H9 (cell line): Measurements from ENCODE around the gene KLLN. TPM values are rescaled to one million over a fixed set of nuclear protein-coding genes. Genes with fewer than 3 reads are reported as not detected.
"Not testable (repeated sequence)": the region's sequence is repeated elsewhere in the genome, so short reads cannot be mapped to it uniquely, and the experiment has no call there.

ENCODE experiments used
- DNase-seq: peaks from one replicate; pipeline ENCODE4 v3.0.0-alpha.2; 2017
- H2AFZ ChIP-seq: one replicate; pipeline ENCODE4 v1.6.1; 2013; ENCODE audit warnings: mild to moderate bottlenecking, low read length, control low read depth, moderate library complexity
- H2AK5ac ChIP-seq: 2 replicates; pipeline ENCODE4 v1.6.1; 2013; ENCODE audit warnings: low read length, control low read depth, mixed read lengths; ENCODE audit not compliant: insufficient read length
- H2BK120ac ChIP-seq: one replicate; pipeline ENCODE4 v1.6.1; 2013; ENCODE audit warnings: low read depth, mild to moderate bottlenecking, low read length, control low read depth, inconsistent platforms; ENCODE audit not compliant: poor library complexity, severe bottlenecking
- H2BK12ac ChIP-seq: 2 replicates; pipeline ENCODE4 v1.6.1; 2013; ENCODE audit warnings: low read length, control low read depth, mixed read lengths, low read depth; ENCODE audit not compliant: insufficient read length
- H2BK15ac ChIP-seq: 2 replicates; pipeline ENCODE4 v1.6.1; 2013; ENCODE audit warnings: low read depth, low read length, control low read depth
- H2BK20ac ChIP-seq: one replicate; pipeline ENCODE4 v1.6.1; 2013; ENCODE audit warnings: low read depth, mild to moderate bottlenecking, low read length, control low read depth, inconsistent platforms; ENCODE audit not compliant: poor library complexity, severe bottlenecking
- H2BK5ac ChIP-seq: 2 replicates; pipeline ENCODE4 v1.6.1; 2013; ENCODE audit warnings: low read length, control low read depth, mixed read lengths; ENCODE audit not compliant: insufficient read length
- H3K14ac ChIP-seq: 2 replicates; pipeline ENCODE4 v1.6.1; 2013; ENCODE audit warnings: low read length, control low read depth; ENCODE audit not compliant: insufficient read depth
- H3K18ac ChIP-seq: 2 replicates; pipeline ENCODE4 v1.6.1; 2013; ENCODE audit warnings: low read depth, mild to moderate bottlenecking, mixed read lengths, low read length, control low read depth; ENCODE audit not compliant: insufficient read length
- H3K23ac ChIP-seq: 2 replicates; pipeline ENCODE4 v1.6.1; 2013; ENCODE audit warnings: low read length, control low read depth, mixed read lengths, low read depth; ENCODE audit not compliant: insufficient read length
- H3K23me2 ChIP-seq: 2 replicates; pipeline ENCODE4 v1.6.1; 2013; ENCODE audit warnings: low read depth, mild to moderate bottlenecking, mixed read lengths, low read length, control low read depth; ENCODE audit not compliant: insufficient read length, poor library complexity, severe bottlenecking
- H3K27ac ChIP-seq: 2 replicates; pipeline ENCODE4 v1.5.1; 2013; ENCODE audit warnings: low read length, control low read depth, mixed read lengths, low read depth; ENCODE audit not compliant: insufficient read length
- H3K27me3 ChIP-seq: 2 replicates; pipeline ENCODE4 v1.6.1; 2013; ENCODE audit warnings: low read length, control low read depth, inconsistent platforms; ENCODE audit not compliant: insufficient read depth
- H3K4ac ChIP-seq: 2 replicates; pipeline ENCODE4 v1.6.1; 2013; ENCODE audit warnings: low read depth, mild to moderate bottlenecking, control low read depth, inconsistent platforms, low read length, moderate library complexity
- H3K4me1 ChIP-seq: 2 replicates; pipeline ENCODE4 v1.6.1; 2013; ENCODE audit warnings: low read length, control low read depth, inconsistent platforms; ENCODE audit not compliant: insufficient read depth
- H3K4me2 ChIP-seq: 2 replicates; pipeline ENCODE4 v1.6.1; 2013; ENCODE audit warnings: low read length, control low read depth, mixed read lengths; ENCODE audit not compliant: insufficient read length, insufficient read depth
- H3K56ac ChIP-seq: 2 replicates; pipeline ENCODE4 v1.6.1; 2013; ENCODE audit warnings: low read depth, mild to moderate bottlenecking, mixed read lengths, low read length, control low read depth; ENCODE audit not compliant: insufficient read length
- H3K79me1 ChIP-seq: 2 replicates; pipeline ENCODE4 v1.6.1; 2013; ENCODE audit warnings: low read depth, mild to moderate bottlenecking, moderate library complexity, low read length, control low read depth, inconsistent platforms; ENCODE audit not compliant: insufficient read depth, poor library complexity, severe bottlenecking
- H3K79me2 ChIP-seq: 2 replicates; pipeline ENCODE4 v1.6.1; 2013; ENCODE audit warnings: low read length, control low read depth, inconsistent platforms; ENCODE audit not compliant: insufficient read depth
- H3K9ac ChIP-seq: 2 replicates; pipeline ENCODE4 v1.6.1; 2013; ENCODE audit warnings: low read length, control low read depth, mixed read lengths; ENCODE audit not compliant: insufficient read length; ENCODE audit errors: extremely low read depth
- H3K9me3 ChIP-seq: one replicate; pipeline ENCODE4 v1.6.1; 2013; ENCODE audit warnings: low read depth, low read length, inconsistent platforms; ENCODE audit not compliant: control insufficient read depth
- H3T11ph ChIP-seq: one replicate; pipeline ENCODE4 v1.6.1; 2013; ENCODE audit warnings: mild to moderate bottlenecking, low read length, control low read depth, inconsistent platforms
- H4K20me1 ChIP-seq: one replicate; pipeline ENCODE4 v1.6.1; 2013; ENCODE audit not compliant: control insufficient read depth, insufficient read length, insufficient read depth
- H4K5ac ChIP-seq: 2 replicates; pipeline ENCODE4 v1.6.1; 2013; ENCODE audit warnings: low read depth, mild to moderate bottlenecking, mixed read lengths, low read length, control low read depth; ENCODE audit not compliant: insufficient read length
- H4K8ac ChIP-seq: replicated peaks from 2 replicates; pipeline ENCODE4 v1.6.1; 2013; ENCODE audit warnings: low read length, control low read depth, mixed read lengths, low read depth; ENCODE audit not compliant: insufficient read length
- H4K91ac ChIP-seq: 2 replicates; pipeline ENCODE4 v1.6.1; 2013; ENCODE audit warnings: low read depth, mild to moderate bottlenecking, moderate library complexity, mixed read lengths, low read length, control low read depth; ENCODE audit not compliant: insufficient read length
- H3K27ac Mint-ChIP-seq, 3 experiments: 2 replicates in 2 of 3; 3 replicates in 1 of 3; pipeline ENCODE4 v1.8.0; 2020 to 2021; ENCODE audit warnings: mixed read lengths in 3 of 3, mild to moderate bottlenecking in 1 of 3, moderate library complexity in 1 of 3
- H3K27me3 Mint-ChIP-seq: 2 replicates; pipeline ENCODE4 v1.8.0; 2021; ENCODE audit warnings: low read depth, mild to moderate bottlenecking, moderate library complexity, mixed read lengths
- H3K36me3 Mint-ChIP-seq, 3 experiments: 2 replicates in 2 of 3; 3 replicates in 1 of 3; pipeline ENCODE4 v1.8.0; 2020 to 2021; ENCODE audit warnings: low read depth in 3 of 3, mixed read lengths in 3 of 3; ENCODE audit not compliant: insufficient read depth in 1 of 3
- H3K4me1 Mint-ChIP-seq, 2 experiments: 2 replicates each; pipeline ENCODE4 v1.8.0; 2020; ENCODE audit warnings: mixed read lengths in 2 of 2
- H3K4me3 Mint-ChIP-seq, 2 experiments: 2 replicates in 1 of 2; 3 replicates in 1 of 2; pipeline ENCODE4 v1.8.0; 2020 to 2021; ENCODE audit warnings: mild to moderate bottlenecking in 2 of 2, mixed read lengths in 2 of 2, moderate library complexity in 1 of 2
- H3K9me3 Mint-ChIP-seq, 2 experiments: 2 replicates in 1 of 2; 3 replicates in 1 of 2; pipeline ENCODE4 v1.8.0; 2020; ENCODE audit warnings: mild to moderate bottlenecking in 2 of 2, mixed read lengths in 2 of 2, moderate library complexity in 1 of 2
- WGBS: extraction: QIAGEN DNeasy Blood & Tissue Kit; methylation state at CpG from one replicate; pipeline ENCODE4 v1.1.7; 2013; ENCODE audit warnings: missing lambda C conversion rate, low lambda C conversion rate, mixed read lengths; ENCODE audit not compliant: insufficient read length; ENCODE audit errors: extremely low coverage; 5-methylcytosine and 5-hydroxymethylcytosine counted together
- total RNA-seq: library from RNA; stranded (reverse); gene quantifications from 2 replicates; pipeline ENCODE4 v1.2.1, GENCODE V29; 2021

The KLLN gene
- total RNA-seq, 1 experiment from 2014 or later: 0.79 TPM

DNA sequence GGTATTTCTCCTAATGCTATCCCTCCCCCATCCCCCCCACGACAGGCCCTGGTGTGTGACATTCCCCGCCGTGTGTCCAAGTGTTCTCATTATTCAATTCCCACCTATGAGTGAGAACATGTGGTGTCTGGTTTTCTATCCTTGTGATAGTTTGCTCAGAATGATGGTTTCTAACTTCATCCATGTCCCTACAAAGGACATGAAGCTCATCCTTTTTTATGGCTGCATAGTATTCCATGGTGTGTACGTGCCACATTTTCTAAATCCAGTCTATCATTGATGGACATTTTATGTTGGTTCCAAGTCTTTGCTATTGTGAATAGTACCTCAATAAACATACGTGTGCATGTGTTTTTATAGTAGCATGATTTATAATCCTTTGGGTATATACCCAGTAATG lies 8.1 kb downstream of the KLLN start:
- not testable (repeated sequence) for DNase-seq, H3K4ac ChIP-seq, H2AK5ac ChIP-seq, H2BK15ac ChIP-seq, H4K8ac ChIP-seq, H3K4me1 ChIP-seq, H3K4me2 ChIP-seq, H3K36me3 Mint-ChIP-seq, H2BK120ac ChIP-seq, H2BK5ac ChIP-seq, H3K27ac ChIP-seq, H3K79me1 ChIP-seq, H3K9ac ChIP-seq, H3K9me3 ChIP-seq, H3K56ac ChIP-seq, H3K27ac Mint-ChIP-seq, H3K18ac ChIP-seq, H3K14ac ChIP-seq, H2AFZ ChIP-seq, H3K23me2 ChIP-seq, H3K79me2 ChIP-seq, H3K27me3 ChIP-seq, H3K23ac ChIP-seq, H4K91ac ChIP-seq, H3K9me3 Mint-ChIP-seq, H3K27me3 Mint-ChIP-seq, H3T11ph ChIP-seq, H2BK20ac ChIP-seq, H2BK12ac ChIP-seq, H3K4me3 Mint-ChIP-seq, H4K20me1 ChIP-seq, H4K5ac ChIP-seq
- WGBS: no CpG with 5 or more reads among the region's 5 CpGs
- peaks cover 6 to 10% of the 10 kb centered on the region in 2 experiments for H3K4me1 Mint-ChIP-seq
